VCaP (cell line): Measurements from ENCODE around the gene TNFAIP2.

Experiments used
- H3K27ac ChIP-seq: fragments of 450-650 bp; 2 replicates; pipeline ENCODE4 v1.5.1; 2017
- CTCF ChIP-seq: fragments of 450-650 bp; conservative IDR thresholded peaks from 2 replicates; pipeline ENCODE4 v1.5.1; 2017; ENCODE audit warnings: mild to moderate bottlenecking, moderate library complexity

TNFAIP2 gene

GRCh38 chr14:103090481-103091020, 32.7 kb upstream of the TNFAIP2 start:
- TF ChIP-seq CTCF = no peak
- no peak overlapping the region; the same call in 1 of the 2 replicates for H3K27ac ChIP-seq

GRCh38 chr14:103091041-103091882, 32.0 kb upstream of the TNFAIP2 start:
- peak; percentile 61 for TF ChIP-seq CTCF
- H3K27ac ChIP-seq = peak overlapping the region; percentile 66; the same call in 1 of the 2 replicates

- 0 out of 2 replicates have a peak, but pooled peaks have one; percentile 23 for TF ChIP-seq CTCF
- H3K27ac ChIP-seq = peak overlapping the region; percentile 66; the same call in 1 of the 2 replicates
Measured at GRCh38 chr14:103091883-103092222, 31.4 kb upstream of the TNFAIP2 start.

GRCh38 chr14:103093856-103094405, 29.3 kb upstream of the TNFAIP2 start:
- no peak for TF ChIP-seq CTCF
- no peak overlapping the region for H3K27ac ChIP-seq

- TF ChIP-seq CTCF = no peak
- H3K27ac ChIP-seq = no peak within 1 kb of the TSS
Measured at GRCh38 chr14:103094406-103095209, 28.7 kb upstream of the TNFAIP2 start, which contains the start of gene EXOC3L4. TSS of gene EXOC3L4 (plus strand) at chr14:103094725. CDS start at chr14:103100220, 5,495 bp downstream.

- no peak overlapping the region for H3K27ac ChIP-seq
- TF ChIP-seq CTCF = no peak
Measured at GRCh38 chr14:103095210-103095778, 28.0 kb upstream of the TNFAIP2 start.
